Activated naive CD4-positive, alpha-beta T cell treated with anti-CD3 and anti-CD28 coated beads, Interleukin-2, amount 50 U/mL, for 16 hours (primary cell): ENCODE measurements around the gene MBL2.

Experiments
- DNase-seq: peaks from one replicate; pipeline ENCODE4 v3.0.0-alpha.2; 2020

The MBL2 gene

GRCh38 chr10:52771534-52772445, 794 bp downstream of the MBL2 start:
- no peak for DNase-seq

GRCh38 chr10:52770904-52771303, 1.7 kb downstream of the MBL2 start:
- DNase-seq = no peak

- no peak for DNase-seq
Measured at GRCh38 chr10:52769966-52770365, 2.6 kb downstream of the MBL2 start.

GRCh38 chr10:52768001-52768532, 4.5 kb downstream of the MBL2 start:
- DNase-seq = no peak

- no peak for DNase-seq
Measured at GRCh38 chr10:52762088-52762487, 10.5 kb downstream of the MBL2 start.

- DNase-seq = no peak
Measured at GRCh38 chr10:52759154-52759553, 13.4 kb downstream of the MBL2 start.

GRCh38 chr10:52758406-52758805, 14.2 kb downstream of the MBL2 start:
- no peak for DNase-seq

GRCh38 chr10:52757773-52758172, 14.8 kb downstream of the MBL2 start:
- DNase-seq = no peak

GRCh38 chr10:52756966-52757365, 15.6 kb downstream of the MBL2 start:
- no peak for DNase-seq

- no peak for DNase-seq
Measured at GRCh38 chr10:52756295-52756694, 16.3 kb downstream of the MBL2 start.

- DNase-seq = no peak
Measured at GRCh38 chr10:52755297-52756062, 17.1 kb downstream of the MBL2 start.

GRCh38 chr10:52752801-52753445, 19.7 kb downstream of the MBL2 start:
- no peak for DNase-seq

GRCh38 chr10:52752261-52752660, 20.3 kb downstream of the MBL2 start:
- no peak for DNase-seq

GRCh38 chr10:52751337-52751736, 21.2 kb downstream of the MBL2 start:
- DNase-seq = no peak

- no peak for DNase-seq
Measured at GRCh38 chr10:52750629-52751028, 22.0 kb downstream of the MBL2 start.

GRCh38 chr10:52747694-52748093, 24.9 kb downstream of the MBL2 start:
- no peak for DNase-seq

GRCh38 chr10:52746169-52746568, 26.4 kb downstream of the MBL2 start:
- DNase-seq = no peak

GRCh38 chr10:52744057-52744805, 28.4 kb downstream of the MBL2 start:
- no peak for DNase-seq

- DNase-seq = no peak
Measured at GRCh38 chr10:52742731-52743130, 29.9 kb downstream of the MBL2 start.

- DNase-seq = no peak
Measured at GRCh38 chr10:52741851-52742250, 30.7 kb downstream of the MBL2 start.

- DNase-seq = no peak
Measured at GRCh38 chr10:52740913-52741675, 31.5 kb downstream of the MBL2 start.

GRCh38 chr10:52740155-52740549, 32.4 kb downstream of the MBL2 start:
- DNase-seq = no peak
